IMR-90 (cell line): ENCODE data around the gene ERVK3-1. TPM values are rescaled to one million over a fixed set of nuclear protein-coding genes. Genes with fewer than 3 reads are reported as not detected.
A peak's percentile ranks its signal among the peaks of the same experiment; 100 is the strongest.

Experiments
- ATAC-seq: fragments of 200-7000 bp; cut with Tn5 transposase; 2 replicates; pipeline ENCODE4 v1.9.1; 2020; ENCODE audit warnings: low read depth, mild to moderate bottlenecking, moderate library complexity
- BruUV-seq: library from RNA; stranded (reverse); fragments of 400-500 nt; replicated peaks from 2 replicates; lab custom pipeline; 2021; lab: Mats Ljungman, UMichigan
- CTCF ChIA-PET: fragments of 300-600 bp; formaldehyde crosslinking; extraction: SDS; loops from one replicate; lab custom pipeline; 2021; ENCODE audit warnings: antibody characterized with exemption; lab: Yijun Ruan, JAX
- POLR2A ChIA-PET: fragments of 300-600 bp; sonication (Branson Sonifier 250); formaldehyde crosslinking; loops from one replicate; lab custom pipeline; 2022; ENCODE audit warnings: antibody characterized with exemption; ENCODE audit not compliant: unreplicated experiment; lab: Charles Lee
- DNase-seq: peaks from one replicate; pipeline ENCODE4 v3.0.0; 2013
- H2AFZ ChIP-seq: replicated peaks from 2 replicates; pipeline ENCODE3; 2013; ENCODE audit warnings: low read length, mild to moderate bottlenecking; ENCODE audit not compliant: poor library complexity
- H2AK5ac ChIP-seq: 2 replicates; pipeline ENCODE4 v1.6.1; 2013; ENCODE audit warnings: low read depth, low read length, inconsistent platforms
- H2AK9ac ChIP-seq: replicated peaks from 2 replicates; pipeline ENCODE3; 2013; ENCODE audit warnings: mild to moderate bottlenecking, low read depth, low read length, moderate library complexity; ENCODE audit not compliant: poor library complexity
- H2BK120ac ChIP-seq: 2 replicates; pipeline ENCODE4 v1.6.1; 2013; ENCODE audit warnings: low read depth, low read length, inconsistent platforms
- H2BK15ac ChIP-seq: 3 replicates; pipeline ENCODE4 v1.6.1; 2013; ENCODE audit warnings: low read depth, low read length, inconsistent platforms
- H2BK20ac ChIP-seq: 2 replicates; pipeline ENCODE4 v1.6.1; 2013; ENCODE audit warnings: low read depth, mild to moderate bottlenecking, inconsistent platforms, low read length, moderate library complexity
- H2BK5ac ChIP-seq: 2 replicates; pipeline ENCODE4 v1.6.1; 2013; ENCODE audit warnings: mild to moderate bottlenecking, low read depth, low read length, inconsistent platforms; ENCODE audit not compliant: poor library complexity, severe bottlenecking
- H3K14ac ChIP-seq: replicated peaks from 2 replicates; pipeline ENCODE4 v1.6.1; 2013; ENCODE audit warnings: low read depth, low read length, inconsistent platforms
- H3K18ac ChIP-seq: 2 replicates; pipeline ENCODE4 v1.6.1; 2013; ENCODE audit warnings: low read depth, low read length, control low read depth
- H3K23ac ChIP-seq: 2 replicates; pipeline ENCODE4 v1.6.1; 2013; ENCODE audit warnings: low read depth, low read length, inconsistent platforms
- H3K27ac ChIP-seq: 2 replicates; pipeline ENCODE4 v1.5.1; 2013; ENCODE audit warnings: mild to moderate bottlenecking, control low read depth, low read length; ENCODE audit not compliant: insufficient read depth
- H3K27me3 ChIP-seq: 2 replicates; pipeline ENCODE4 v1.6.1; 2013; ENCODE audit warnings: low read length; ENCODE audit not compliant: control insufficient read depth, insufficient read depth
- H3K36me3 ChIP-seq: 2 replicates; pipeline ENCODE4 v1.6.1; 2013; ENCODE audit warnings: low read length, mixed read lengths; ENCODE audit not compliant: control insufficient read depth, insufficient read depth
- H3K4ac ChIP-seq: 2 replicates; pipeline ENCODE4 v1.6.1; 2013; ENCODE audit warnings: low read depth, low read length, inconsistent platforms
- H3K4me1 ChIP-seq: 2 replicates; pipeline ENCODE4 v1.6.1; 2013; ENCODE audit warnings: low read length, mixed read lengths; ENCODE audit not compliant: control insufficient read depth, insufficient read depth
- H3K4me2 ChIP-seq: 2 replicates; pipeline ENCODE4 v1.6.1; 2013; ENCODE audit warnings: low read depth, mild to moderate bottlenecking, control low read depth, low read length, moderate library complexity
- H3K4me3 ChIP-seq: 2 replicates; pipeline ENCODE4 v1.5.1; 2013; ENCODE audit warnings: low read depth, mild to moderate bottlenecking, control low read depth, low read length, moderate library complexity; ENCODE audit not compliant: insufficient read depth
- H3K56ac ChIP-seq: 2 replicates; pipeline ENCODE4 v1.6.1; 2013; ENCODE audit warnings: low read length, inconsistent platforms; ENCODE audit not compliant: insufficient read depth; ENCODE audit errors: extremely low read depth
- H3K79me1 ChIP-seq, 2 experiments: 2 replicates each; pipeline ENCODE4 v1.6.1; 2013; ENCODE audit warnings: low read length in 2 of 2, inconsistent platforms in 1 of 2, low read depth in 1 of 2
- H3K9ac ChIP-seq: 2 replicates; pipeline ENCODE4 v1.6.1; 2013; ENCODE audit warnings: low read depth, low read length, control low read depth
- H3K9me1 ChIP-seq: 2 replicates; pipeline ENCODE4 v1.6.1; 2013; ENCODE audit warnings: low read length, inconsistent platforms; ENCODE audit not compliant: insufficient read depth
- H3K9me3 ChIP-seq: 2 replicates; pipeline ENCODE4 v1.6.1; 2013; ENCODE audit warnings: low read length; ENCODE audit not compliant: control insufficient read depth, insufficient read depth
- H4K20me1 ChIP-seq: 2 replicates; pipeline ENCODE4 v1.6.1; 2013; ENCODE audit warnings: low read length, inconsistent platforms; ENCODE audit not compliant: insufficient read depth
- H4K5ac ChIP-seq: 2 replicates; pipeline ENCODE4 v1.6.1; 2013; ENCODE audit warnings: mild to moderate bottlenecking, low read depth, low read length, control low read depth
- H4K8ac ChIP-seq, 2 experiments: 2 replicates each; pipeline ENCODE4 v1.6.1; 2013; ENCODE audit warnings: low read depth in 2 of 2, low read length in 2 of 2, control low read depth in 1 of 2, inconsistent platforms in 1 of 2
- H4K91ac ChIP-seq: 2 replicates; pipeline ENCODE4 v1.6.1; 2013; ENCODE audit warnings: low read depth, low read length, inconsistent platforms; ENCODE audit not compliant: insufficient read depth
- MXI1 ChIP-seq: IDR thresholded peaks from 2 replicates; pipeline ENCODE4 v1.6.1; 2012; ENCODE audit warnings: low read depth, mild to moderate bottlenecking, low read length, moderate library complexity, borderline replicate concordance
- NFE2L2 ChIP-seq: fragments of 150-350 bp; IDR thresholded peaks from 2 replicates; pipeline ENCODE4 v1.6.1; 2016; ENCODE audit warnings: low read depth, mild to moderate bottlenecking, low read length
- WGBS, 2 experiments: methylation state at CpG; one replicate each; pipeline versions ENCODE4 v1.1.5 to v1.1.7; 2013; ENCODE audit warnings: missing lambda C conversion rate in 2 of 2; ENCODE audit not compliant: insufficient read length in 1 of 2; ENCODE audit errors: extremely low coverage in 2 of 2; 5-methylcytosine and 5-hydroxymethylcytosine counted together
- dilution Hi-C: fragments of 300-500 bp; cut with HindIII; formaldehyde crosslinking; loops from one replicate; pipeline ENCODE4 v1.14.3; 2018; ENCODE audit warnings: low sequenced_read_pairs; ENCODE audit not compliant: unreplicated experiment
- in situ Hi-C: fragments of 300-500 bp; cut with MboI; formaldehyde crosslinking; loops from 3 replicates; pipeline ENCODE4 v1.14.3; 2019; ENCODE audit warnings: low sequenced_read_pairs, inconsistent platforms, mixed read lengths
- intact Hi-C: fragments of 100-400 bp; cut with micrococcal nuclease; formaldehyde crosslinking; loops from 2 replicates; pipeline ENCODE4 v1.10.0; 2022
- polyA plus RNA-seq, 3 experiments: library from polyadenylated mRNA; depleted of rRNA; stranded (reverse); fragments of >200 nt; gene quantifications; 2 replicates each; pipeline ENCODE4 v1.2.3, GENCODE V29; 2012; ENCODE audit warnings: low replicate concordance in 1 of 3
- total RNA-seq: library from RNA; depleted of rRNA; stranded (reverse); fragments of >200 nt; gene quantifications from 2 replicates; pipeline ENCODE4 v1.2.3, GENCODE V29; 2012
- TF ChIP-seq, protein P1 (sequence below): fragments of 150-350 bp; IDR thresholded peaks from 2 replicates; pipeline ENCODE4 v1.6.1; 2016; ENCODE audit warnings: low read depth, mild to moderate bottlenecking, low read length, moderate library complexity, borderline replicate concordance
- TF ChIP-seq, protein P2 (sequence below): fragments of 150-350 bp; IDR thresholded peaks from 2 replicates; pipeline ENCODE4 v1.6.1; 2017; ENCODE audit warnings: mild to moderate bottlenecking, antibody characterized with exemption, low read length, low read depth

ERVK3-1 gene
- total and polyA plus RNA-seq, 2 of the 4 experiments (the other 2 are of a cell fraction): 33.0 to 39.3 TPM

DNA sequence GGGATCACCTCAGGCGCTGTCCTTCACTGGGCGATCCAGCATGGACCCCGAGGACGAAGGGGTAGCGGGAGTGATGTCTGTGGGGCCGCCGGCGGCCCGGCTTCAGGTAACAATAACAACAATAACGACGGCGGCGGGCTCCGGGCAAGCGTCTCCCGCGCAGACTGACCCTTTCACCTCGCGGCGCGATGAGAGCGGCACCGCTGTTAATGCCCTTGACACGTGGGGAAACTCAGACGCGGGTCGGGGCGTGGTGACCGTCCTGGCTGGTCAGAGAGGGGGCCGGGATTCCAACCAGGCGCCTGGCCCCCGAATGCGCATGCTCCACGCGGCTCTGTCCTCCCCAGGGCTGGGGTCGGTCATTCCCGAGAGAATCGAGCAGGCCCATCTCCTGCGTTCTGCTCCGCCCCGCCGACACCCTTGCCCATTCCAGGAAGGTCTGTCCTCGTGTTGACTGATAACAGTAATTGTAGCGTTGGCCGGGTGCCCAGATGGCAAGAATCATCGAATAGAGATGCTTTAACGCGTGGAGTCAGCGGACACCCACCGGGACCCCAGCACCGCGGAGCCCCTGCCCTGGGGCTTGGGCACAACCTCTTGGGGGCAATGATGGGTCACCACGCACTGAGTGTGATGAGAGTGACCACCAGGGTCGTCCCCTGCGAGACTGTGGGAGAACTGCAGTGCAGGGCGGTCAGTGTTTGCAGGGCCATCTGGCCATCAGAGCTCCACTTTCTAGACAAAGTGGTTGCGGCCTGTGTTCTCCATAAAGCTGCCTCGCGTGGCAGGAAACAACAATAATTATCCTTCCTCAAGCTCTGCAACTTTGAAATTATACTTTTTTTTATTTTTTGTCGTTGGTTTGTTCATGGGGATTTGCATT lies 25.9 kb upstream of the ERVK3-1 start:
- ChIA-PET POLR2A (interaction anchor here (0.6 kb wide), 1 partner anchor 30 kb away, joined by 4 read pairs; no protein-coding TSS in a partner anchor), CTCF (no interaction called here)
- WGBS, 2 experiments: 4% methylated on average over 29 of the region's 60 CpGs; no CpG with 5 or more reads in 1 of the 2 experiments
- Histone ChIP-seq H3K23ac (peak overlapping the region; percentile 85), H2AK5ac (peak overlapping the region; percentile 95), H3K4me3 (peak overlapping the region; percentile 65), H4K5ac (peak overlapping the region; percentile 31), H2AFZ (peak overlapping the region; percentile 98), H3K4me1 (0 out of 2 replicates have a peak, but pooled peaks cover 2% of the 10 kb centered on the region), H3K14ac (peak overlapping the region; percentile 95), H4K20me1 (peaks cover 10% of the 10 kb centered on the region), H3K27ac (peak overlapping the region; percentile 75), H3K9me3 (peaks cover 21% of the 10 kb centered on the region), H3K79me1 (peaks cover 35 to 63% of the 10 kb centered on the region in 2 experiments), H2AK9ac (peak overlapping the region; percentile 98), H4K8ac (peak overlapping the region; percentile 78 to 92), H3K56ac (peak overlapping the region; percentile 51), H3K4ac (peak overlapping the region; percentile 92), H2BK15ac (no peak overlapping the region; the same call in 2 of the 3 replicates), H3K18ac (peak overlapping the region; percentile 24; the same call in 1 of the 2 replicates), H3K36me3 (peaks cover 26% of the 10 kb centered on the region), H3K27me3 (no peaks in the 10 kb centered on the region), H2BK120ac (peak overlapping the region; percentile 48), H3K9me1 (peaks cover 8% of the 10 kb centered on the region; the same call in 1 of the 2 replicates), H3K9ac (peak overlapping the region; percentile 79), H4K91ac (peak overlapping the region; percentile 88), H2BK20ac (no peak overlapping the region), H2BK5ac (peak overlapping the region; percentile 67), H3K4me2 (peak overlapping the region; percentile 85)
- dilution Hi-C loops (no loop called here), in situ Hi-C loops (no loop called here), intact Hi-C loops (loop anchor here (5.0 kb wide), 1 partner anchor 97 kb away; the partner anchor contains the start of gene ZNF274)
- ATAC-seq: peak; percentile 64
- DNase-seq: peak; percentile 51
- TSS peak; percentile 19 for BruUV-seq
- TF ChIP-seq, protein P1, sequence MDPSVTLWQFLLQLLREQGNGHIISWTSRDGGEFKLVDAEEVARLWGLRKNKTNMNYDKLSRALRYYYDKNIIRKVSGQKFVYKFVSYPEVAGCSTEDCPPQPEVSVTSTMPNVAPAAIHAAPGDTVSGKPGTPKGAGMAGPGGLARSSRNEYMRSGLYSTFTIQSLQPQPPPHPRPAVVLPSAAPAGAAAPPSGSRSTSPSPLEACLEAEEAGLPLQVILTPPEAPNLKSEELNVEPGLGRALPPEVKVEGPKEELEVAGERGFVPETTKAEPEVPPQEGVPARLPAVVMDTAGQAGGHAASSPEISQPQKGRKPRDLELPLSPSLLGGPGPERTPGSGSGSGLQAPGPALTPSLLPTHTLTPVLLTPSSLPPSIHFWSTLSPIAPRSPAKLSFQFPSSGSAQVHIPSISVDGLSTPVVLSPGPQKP: no peak
- TF ChIP-seq, protein P2, sequence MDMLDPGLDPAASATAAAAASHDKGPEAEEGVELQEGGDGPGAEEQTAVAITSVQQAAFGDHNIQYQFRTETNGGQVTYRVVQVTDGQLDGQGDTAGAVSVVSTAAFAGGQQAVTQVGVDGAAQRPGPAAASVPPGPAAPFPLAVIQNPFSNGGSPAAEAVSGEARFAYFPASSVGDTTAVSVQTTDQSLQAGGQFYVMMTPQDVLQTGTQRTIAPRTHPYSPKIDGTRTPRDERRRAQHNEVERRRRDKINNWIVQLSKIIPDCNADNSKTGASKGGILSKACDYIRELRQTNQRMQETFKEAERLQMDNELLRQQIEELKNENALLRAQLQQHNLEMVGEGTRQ: 0 out of 2 replicates have a peak, but pooled peaks have one; percentile 11
- no peak for TF ChIP-seq NFE2L2
- TF ChIP-seq MXI1: peak; percentile 41; the same call in 1 of the 2 replicates
